H1 (cell line): ENCODE data around the gene NRL. TPM values are rescaled to one million over a fixed set of nuclear protein-coding genes. Genes with fewer than 3 reads are reported as not detected.

Experiments
- CTBP2 ChIP-seq: IDR thresholded peaks from 2 replicates; pipeline ENCODE4 v1.7.0; 2011; ENCODE audit warnings: borderline replicate concordance, mild to moderate bottlenecking, moderate library complexity, mixed read lengths, low read length; ENCODE audit not compliant: insufficient read depth, insufficient read length
- CTCF ChIP-seq, 3 experiments: IDR thresholded peaks; 1 replicate in 2 of 3; 2 replicates in 1 of 3; pipeline versions ENCODE4 v1.5.1 to v1.6.1; 2011; ENCODE audit warnings: low read length in 3 of 3, mild to moderate bottlenecking in 3 of 3, inconsistent platforms in 2 of 3, low read depth in 1 of 3, moderate library complexity in 1 of 3; ENCODE audit not compliant: insufficient read depth in 1 of 3; ENCODE audit errors: control extremely low read depth in 1 of 3
- NRF1 ChIP-seq: IDR thresholded peaks from 2 replicates; pipeline ENCODE4 v1.6.1; 2011; ENCODE audit warnings: mild to moderate bottlenecking, low read depth, low read length, improper control_type of control experiment
- RBBP5 ChIP-seq: IDR thresholded peaks from 2 replicates; pipeline ENCODE4 v1.7.1; 2012; ENCODE audit warnings: low read depth, mild to moderate bottlenecking, inconsistent platforms, low read length, moderate library complexity, borderline replicate concordance
- ZNF274 ChIP-seq: IDR thresholded peaks from 2 replicates; pipeline ENCODE4 v1.7.0; 2012; ENCODE audit warnings: low read length, borderline replicate concordance; ENCODE audit errors: extremely low read depth
- polyA plus RNA-seq, 7 experiments: library from polyadenylated mRNA; depleted of rRNA in 3 of 7; stranded (reverse) in 5 of 7; unstranded in 2 of 7; fragments of >200 nt in 5 of 7; fragments of 200-250 nt in 2 of 7; gene quantifications; 1 replicate in 5 of 7; 2 replicates in 1 of 7; 4 replicates in 1 of 7; pipeline versions ENCODE4 v1.2.1 to v1.2.3, GENCODE V29; 2011 to 2013; ENCODE audit warnings: missing spikeins in 2 of 7, mixed read lengths in 2 of 7
- total RNA-seq: library from RNA; stranded (reverse); fragmentation: NEBNext Ultra II Directional; extraction: Animal tissue kit (Norgen Biotek cat#: 25700); gene quantifications from 2 replicates; pipeline ENCODE4 v1.2.1, GENCODE V29; 2021
- TF ChIP-seq, protein P1 (sequence below): fragments of 300-600 bp; sonication (generic); IDR thresholded peaks from 2 replicates; pipeline ENCODE4 v1.7.1; 2012; ENCODE audit warnings: low read length, moderate library complexity, mild to moderate bottlenecking, inconsistent platforms; ENCODE audit not compliant: insufficient replicate concordance

Gene NRL
- total and polyA plus RNA-seq, 2 of the 8 experiments (the other 6 are each of a cell fraction or from before 2014, with no cell fraction given): 1.1 to 2.2 TPM

- TF ChIP-seq CTCF (IDR thresholded peaks at IDR 0.05; ENCODE audit: control extremely low read depth in 1 of 3, insufficient read depth in 1 of 3, low read depth in 1 of 3, low read length in 3 of 3) (peak; percentile 85 to 97 (median 95)), NRF1 (no peak), RBBP5 (no peak), CTBP2 (no peak), ZNF274 (no peak)
- TF ChIP-seq, protein P1, sequence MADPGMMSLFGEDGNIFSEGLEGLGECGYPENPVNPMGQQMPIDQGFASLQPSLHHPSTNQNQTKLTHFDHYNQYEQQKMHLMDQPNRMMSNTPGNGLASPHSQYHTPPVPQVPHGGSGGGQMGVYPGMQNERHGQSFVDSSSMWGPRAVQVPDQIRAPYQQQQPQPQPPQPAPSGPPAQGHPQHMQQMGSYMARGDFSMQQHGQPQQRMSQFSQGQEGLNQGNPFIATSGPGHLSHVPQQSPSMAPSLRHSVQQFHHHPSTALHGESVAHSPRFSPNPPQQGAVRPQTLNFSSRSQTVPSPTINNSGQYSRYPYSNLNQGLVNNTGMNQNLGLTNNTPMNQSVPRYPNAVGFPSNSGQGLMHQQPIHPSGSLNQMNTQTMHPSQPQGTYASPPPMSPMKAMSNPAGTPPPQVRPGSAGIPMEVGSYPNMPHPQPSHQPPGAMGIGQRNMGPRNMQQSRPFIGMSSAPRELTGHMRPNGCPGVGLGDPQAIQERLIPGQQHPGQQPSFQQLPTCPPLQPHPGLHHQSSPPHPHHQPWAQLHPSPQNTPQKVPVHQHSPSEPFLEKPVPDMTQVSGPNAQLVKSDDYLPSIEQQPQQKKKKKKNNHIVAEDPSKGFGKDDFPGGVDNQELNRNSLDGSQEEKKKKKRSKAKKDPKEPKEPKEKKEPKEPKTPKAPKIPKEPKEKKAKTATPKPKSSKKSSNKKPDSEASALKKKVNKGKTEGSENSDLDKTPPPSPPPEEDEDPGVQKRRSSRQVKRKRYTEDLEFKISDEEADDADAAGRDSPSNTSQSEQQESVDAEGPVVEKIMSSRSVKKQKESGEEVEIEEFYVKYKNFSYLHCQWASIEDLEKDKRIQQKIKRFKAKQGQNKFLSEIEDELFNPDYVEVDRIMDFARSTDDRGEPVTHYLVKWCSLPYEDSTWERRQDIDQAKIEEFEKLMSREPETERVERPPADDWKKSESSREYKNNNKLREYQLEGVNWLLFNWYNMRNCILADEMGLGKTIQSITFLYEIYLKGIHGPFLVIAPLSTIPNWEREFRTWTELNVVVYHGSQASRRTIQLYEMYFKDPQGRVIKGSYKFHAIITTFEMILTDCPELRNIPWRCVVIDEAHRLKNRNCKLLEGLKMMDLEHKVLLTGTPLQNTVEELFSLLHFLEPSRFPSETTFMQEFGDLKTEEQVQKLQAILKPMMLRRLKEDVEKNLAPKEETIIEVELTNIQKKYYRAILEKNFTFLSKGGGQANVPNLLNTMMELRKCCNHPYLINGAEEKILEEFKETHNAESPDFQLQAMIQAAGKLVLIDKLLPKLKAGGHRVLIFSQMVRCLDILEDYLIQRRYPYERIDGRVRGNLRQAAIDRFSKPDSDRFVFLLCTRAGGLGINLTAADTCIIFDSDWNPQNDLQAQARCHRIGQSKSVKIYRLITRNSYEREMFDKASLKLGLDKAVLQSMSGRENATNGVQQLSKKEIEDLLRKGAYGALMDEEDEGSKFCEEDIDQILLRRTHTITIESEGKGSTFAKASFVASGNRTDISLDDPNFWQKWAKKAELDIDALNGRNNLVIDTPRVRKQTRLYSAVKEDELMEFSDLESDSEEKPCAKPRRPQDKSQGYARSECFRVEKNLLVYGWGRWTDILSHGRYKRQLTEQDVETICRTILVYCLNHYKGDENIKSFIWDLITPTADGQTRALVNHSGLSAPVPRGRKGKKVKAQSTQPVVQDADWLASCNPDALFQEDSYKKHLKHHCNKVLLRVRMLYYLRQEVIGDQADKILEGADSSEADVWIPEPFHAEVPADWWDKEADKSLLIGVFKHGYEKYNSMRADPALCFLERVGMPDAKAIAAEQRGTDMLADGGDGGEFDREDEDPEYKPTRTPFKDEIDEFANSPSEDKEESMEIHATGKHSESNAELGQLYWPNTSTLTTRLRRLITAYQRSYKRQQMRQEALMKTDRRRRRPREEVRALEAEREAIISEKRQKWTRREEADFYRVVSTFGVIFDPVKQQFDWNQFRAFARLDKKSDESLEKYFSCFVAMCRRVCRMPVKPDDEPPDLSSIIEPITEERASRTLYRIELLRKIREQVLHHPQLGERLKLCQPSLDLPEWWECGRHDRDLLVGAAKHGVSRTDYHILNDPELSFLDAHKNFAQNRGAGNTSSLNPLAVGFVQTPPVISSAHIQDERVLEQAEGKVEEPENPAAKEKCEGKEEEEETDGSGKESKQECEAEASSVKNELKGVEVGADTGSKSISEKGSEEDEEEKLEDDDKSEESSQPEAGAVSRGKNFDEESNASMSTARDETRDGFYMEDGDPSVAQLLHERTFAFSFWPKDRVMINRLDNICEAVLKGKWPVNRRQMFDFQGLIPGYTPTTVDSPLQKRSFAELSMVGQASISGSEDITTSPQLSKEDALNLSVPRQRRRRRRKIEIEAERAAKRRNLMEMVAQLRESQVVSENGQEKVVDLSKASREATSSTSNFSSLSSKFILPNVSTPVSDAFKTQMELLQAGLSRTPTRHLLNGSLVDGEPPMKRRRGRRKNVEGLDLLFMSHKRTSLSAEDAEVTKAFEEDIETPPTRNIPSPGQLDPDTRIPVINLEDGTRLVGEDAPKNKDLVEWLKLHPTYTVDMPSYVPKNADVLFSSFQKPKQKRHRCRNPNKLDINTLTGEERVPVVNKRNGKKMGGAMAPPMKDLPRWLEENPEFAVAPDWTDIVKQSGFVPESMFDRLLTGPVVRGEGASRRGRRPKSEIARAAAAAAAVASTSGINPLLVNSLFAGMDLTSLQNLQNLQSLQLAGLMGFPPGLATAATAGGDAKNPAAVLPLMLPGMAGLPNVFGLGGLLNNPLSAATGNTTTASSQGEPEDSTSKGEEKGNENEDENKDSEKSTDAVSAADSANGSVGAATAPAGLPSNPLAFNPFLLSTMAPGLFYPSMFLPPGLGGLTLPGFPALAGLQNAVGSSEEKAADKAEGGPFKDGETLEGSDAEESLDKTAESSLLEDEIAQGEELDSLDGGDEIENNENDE: no peak
These were observed 46.4 kb upstream of the NRL start, which contains the start of gene IRF9 (continued) for GRCh38 chr14:24160850-24161804.
